Panc1 (cell line): Measurements from ENCODE around the gene FBXL14. TPM values are rescaled to one million over a fixed set of nuclear protein-coding genes. Genes with fewer than 3 reads are reported as not detected.

Source experiments
- ATAC-seq: fragments of 200-7000 bp; cut with Tn5 transposase; 2 replicates; pipeline ENCODE4 v1.9.1; 2020; ENCODE audit warnings: mild to moderate bottlenecking, moderate library complexity
- BruUV-seq: library from RNA; stranded (reverse); fragments of 400-500 nt; replicated peaks from 2 replicates; lab custom pipeline; 2021; lab: Mats Ljungman, UMichigan
- CTCF ChIA-PET: fragments of 300-600 bp; sonication (Branson Sonifier 250); formaldehyde crosslinking; loops from one replicate; lab custom pipeline; 2022; ENCODE audit warnings: antibody characterized with exemption; lab: Charles Lee
- POLR2A ChIA-PET: fragments of 300-600 bp; sonication (Branson Sonifier 250); formaldehyde crosslinking; loops from one replicate; lab custom pipeline; 2022; ENCODE audit warnings: antibody characterized with exemption; lab: Charles Lee
- DNase-seq: peaks from one replicate; pipeline ENCODE4 v3.0.0-alpha.2; 2010; ENCODE audit warnings: low read depth, low spot score
- H3K27ac ChIP-seq: 2 replicates; pipeline ENCODE4 v1.5.1; 2011; ENCODE audit warnings: mild to moderate bottlenecking, low read length, inconsistent platforms
- H3K27me3 ChIP-seq: fragments of 200-500 bp; sonication (Bioruptor generic); 2 replicates; pipeline ENCODE4 v1.6.0; 2014; ENCODE audit warnings: low read length, inconsistent platforms; ENCODE audit not compliant: control insufficient read depth, insufficient read depth
- H3K36me3 ChIP-seq: fragments of 200-500 bp; sonication (Bioruptor generic); 2 replicates; pipeline ENCODE4 v1.5.1; 2014; ENCODE audit warnings: inconsistent platforms, mild to moderate bottlenecking, low read length, moderate library complexity; ENCODE audit not compliant: control insufficient read depth, insufficient read depth
- H3K4me1 ChIP-seq: 2 replicates; pipeline ENCODE4 v1.5.1; 2011; ENCODE audit warnings: inconsistent platforms, mild to moderate bottlenecking, low read length, moderate library complexity; ENCODE audit not compliant: control insufficient read depth, insufficient read depth
- H3K4me3 ChIP-seq, 2 experiments: 2 replicates each; pipeline ENCODE4 v1.5.1; 2011 to 2012; ENCODE audit warnings: low read depth in 2 of 2, low read length in 2 of 2, mild to moderate bottlenecking in 2 of 2, inconsistent platforms in 1 of 2, moderate library complexity in 1 of 2
- H3K9me3 ChIP-seq: fragments of 200-500 bp; sonication (Bioruptor generic); 2 replicates; pipeline ENCODE4 v1.5.1; 2014; ENCODE audit warnings: low read depth, mild to moderate bottlenecking, inconsistent platforms, low read length, moderate library complexity; ENCODE audit not compliant: control insufficient read depth, insufficient read depth
- CTCF ChIP-seq: fragments of 450-650 bp; IDR thresholded peaks from 2 replicates; pipeline ENCODE4 v1.5.1; 2017; ENCODE audit warnings: mild to moderate bottlenecking
- POLR2AphosphoS5 ChIP-seq: IDR thresholded peaks from 2 replicates; pipeline ENCODE4 v1.6.1; 2012; ENCODE audit warnings: mild to moderate bottlenecking, low read depth, low read length, moderate library complexity
- REST ChIP-seq, 2 experiments: IDR thresholded peaks; 2 replicates each; pipeline ENCODE4 v1.6.1; 2011 to 2012; ENCODE audit warnings: low read depth in 2 of 2, control low read depth in 1 of 2, low read length in 1 of 2, mild to moderate bottlenecking in 1 of 2, moderate library complexity in 1 of 2; ENCODE audit not compliant: insufficient read depth in 1 of 2
- SIN3A ChIP-seq: IDR thresholded peaks from 2 replicates; pipeline ENCODE4 v1.6.1; 2012; ENCODE audit warnings: low read depth, mild to moderate bottlenecking, low read length, moderate library complexity, borderline replicate concordance; ENCODE audit not compliant: insufficient read depth
- TCF7L2 ChIP-seq: IDR thresholded peaks from 2 replicates; pipeline ENCODE4 v1.6.1; 2011; ENCODE audit warnings: mild to moderate bottlenecking, low read depth, low read length, inconsistent platforms
- in situ Hi-C: cut with HindIII; loops from 2 replicates; pipeline ENCODE4 v1.10.0; 2016; ENCODE audit warnings: low sequenced_read_pairs, low pct_unique_long_range_greater_than_20kb
- intact Hi-C: fragments of 100-400 bp; cut with micrococcal nuclease; formaldehyde crosslinking; loops from one replicate; pipeline ENCODE4 v1.10.0; 2022; ENCODE audit not compliant: unreplicated experiment
- total RNA-seq: library from RNA; stranded (reverse); gene quantifications from one replicate; pipeline ENCODE4 v1.2.1, GENCODE V29; 2021; ENCODE audit not compliant: unreplicated experiment

FBXL14 gene
- total RNA-seq, 1 experiment from 2014 or later, result 15.1 TPM

GRCh38 chr12:1610072-1610643, 15.8 kb upstream of the FBXL14 start:
- no TSS peak for BruUV-seq
- H3K4me1 ChIP-seq, result peaks cover 14% of the 10 kb centered on the region
- intact Hi-C loops (no loop called here), in situ Hi-C loops (no loop called here)
- no peak for DNase-seq
- H3K27me3 ChIP-seq, result no peaks in the 10 kb centered on the region
- H3K27ac ChIP-seq, result no peak overlapping the region
- ChIA-PET POLR2A (no interaction called here), CTCF (no interaction called here)
- no peak overlapping the region for H3K4me3 ChIP-seq
- no peak for ATAC-seq
- no peaks in the 10 kb centered on the region for H3K36me3 ChIP-seq
- no peak for TF ChIP-seq SIN3A
- TF ChIP-seq CTCF, result no peak
- TF ChIP-seq TCF7L2, result no peak
- H3K9me3 ChIP-seq, result no peaks in the 10 kb centered on the region

GRCh38 chr12:1608713-1609119, 14.3 kb upstream of the FBXL14 start:
- H3K4me3 ChIP-seq, result no peak overlapping the region
- no TSS peak for BruUV-seq
- peaks cover 23% of the 10 kb centered on the region for H3K4me1 ChIP-seq
- in situ Hi-C loops (no loop called here), intact Hi-C loops (no loop called here)
- H3K27ac ChIP-seq, result peak overlapping the region; percentile 71
- ATAC-seq (no peak), DNase-seq (no peak)
- CTCF ChIA-PET, result no interaction called here
- no peaks in the 10 kb centered on the region for H3K9me3 ChIP-seq
- no peaks in the 10 kb centered on the region for H3K36me3 ChIP-seq
- TF ChIP-seq POLR2AphosphoS5, result no peak
- no peak for TF ChIP-seq CTCF
- no peak for TF ChIP-seq TCF7L2
- no peak for TF ChIP-seq REST (IDR thresholded peaks at IDR 0.05; ENCODE audit: insufficient read depth in 1 of 2, low read depth in 2 of 2, low read length in 1 of 2)
- no peak for TF ChIP-seq SIN3A
- H3K27me3 ChIP-seq, result no peaks in the 10 kb centered on the region
- POLR2A ChIA-PET, result no interaction called here
